K562 (cell line): ENCODE data around the gene TMEM135. TPM values are rescaled to one million over a fixed set of nuclear protein-coding genes. Genes with fewer than 3 reads are reported as not detected.

Source experiments
- EP400 ChIP-seq: fragments of 450-650 bp; IDR thresholded peaks from 2 replicates; pipeline ENCODE4 v1.6.1; 2017; ENCODE audit warnings: antibody characterized with exemption, mild to moderate bottlenecking, moderate library complexity
- ETV6 ChIP-seq, 3 experiments: fragments of 150-350 bp in 1 of 3; sonication (generic) in 1 of 3; formaldehyde crosslinking in 1 of 3; IDR thresholded peaks; 2 replicates each; pipeline versions ENCODE4 v1.6.1 to v1.8.0; 2014 to 2022; ENCODE audit warnings: borderline replicate concordance in 2 of 3, low read depth in 2 of 3, antibody characterized with exemption in 1 of 3, low read length in 1 of 3, mild to moderate bottlenecking in 1 of 3, missing genetic modification reagents in 1 of 3
- FOXA3 ChIP-seq, 2 experiments: fragments of 450-650 bp in 1 of 2; sonication (generic) in 1 of 2; formaldehyde crosslinking; IDR thresholded peaks in 1 of 2; conservative IDR thresholded peaks in 1 of 2; 2 replicates each; pipeline versions ENCODE4 v1.4.0 to v1.8.0; 2020 to 2022; ENCODE audit warnings: mild to moderate bottlenecking in 2 of 2, missing genetic modification reagents in 1 of 2
- MEIS2 ChIP-seq: fragments of 450-650 bp; IDR thresholded peaks from 2 replicates; pipeline ENCODE4 v1.6.1; 2014; ENCODE audit warnings: mild to moderate bottlenecking; ENCODE audit not compliant: partially characterized antibody
- MYNN ChIP-seq, 2 experiments: sonication (generic); formaldehyde crosslinking in 1 of 2; IDR thresholded peaks; 2 replicates each; pipeline versions ENCODE4 v1.5.0 to v1.6.1; 2016 to 2020; ENCODE audit warnings: antibody characterized with exemption in 1 of 2, missing genetic modification reagents in 1 of 2
- NCOA4 ChIP-seq: fragments of 450-650 bp; IDR thresholded peaks from 2 replicates; pipeline ENCODE4 v1.6.1; 2018; ENCODE audit warnings: mild to moderate bottlenecking; ENCODE audit not compliant: partially characterized antibody
- PRDM10 ChIP-seq: fragments of 450-650 bp; IDR thresholded peaks from 2 replicates; pipeline ENCODE4 v1.6.1; 2018; ENCODE audit not compliant: partially characterized antibody
- RBM15 ChIP-seq: fragments of 200-400 bp; formaldehyde crosslinking; IDR thresholded peaks from 2 replicates; pipeline ENCODE4 v1.6.1; 2018; ENCODE audit warnings: mild to moderate bottlenecking, low read length, moderate library complexity; ENCODE audit not compliant: insufficient read depth
- TFE3 ChIP-seq: fragments of 450-650 bp; formaldehyde crosslinking; IDR thresholded peaks from 2 replicates; pipeline ENCODE4 v1.4.0; 2020; ENCODE audit warnings: mild to moderate bottlenecking, mixed read lengths
- UBTF ChIP-seq, 2 experiments: IDR thresholded peaks; 2 replicates each; pipeline ENCODE4 v1.6.1; 2012; ENCODE audit warnings: improper control_type of control experiment in 2 of 2, low read depth in 2 of 2, low read length in 2 of 2, borderline replicate concordance in 1 of 2
- ZNF217 ChIP-seq: sonication (generic); formaldehyde crosslinking; IDR thresholded peaks from 2 replicates; pipeline ENCODE4 v1.8.0; 2022; ENCODE audit warnings: mild to moderate bottlenecking, missing genetic modification reagents
- ZNF592 ChIP-seq: fragments of 450-650 bp; IDR thresholded peaks from 2 replicates; pipeline ENCODE4 v1.6.1; 2017; ENCODE audit warnings: antibody characterized with exemption, mild to moderate bottlenecking
- polyA plus RNA-seq, 8 experiments: library from polyadenylated mRNA; depleted of rRNA in 4 of 8; stranded (reverse) in 5 of 8; unstranded in 3 of 8; fragments of >200 nt; fragmentation: Nextera tagmentation in 2 of 8; fragmentation: Illumina TruSeq in 1 of 8; extraction: Ambion mirVana in 2 of 8; extraction: Trizol in 1 of 8; gene quantifications; 2 replicates each; pipeline versions ENCODE4 v1.2.1 to v1.2.3, GENCODE V29; 2011 to 2014; ENCODE audit warnings: inconsistent platforms in 1 of 8, missing spikeins in 1 of 8
- total RNA-seq, 7 experiments: library from RNA; depleted of rRNA in 6 of 7; stranded (reverse); fragments of >200 nt in 6 of 7; fragmentation: Illumina TruSeq in 2 of 7; extraction: Trizol in 2 of 7; gene quantifications; 2 replicates each; pipeline versions ENCODE4 v1.2.1 to v1.2.3, GENCODE V29; 2011 to 2021; ENCODE audit warnings: low replicate concordance in 1 of 7

TMEM135 gene
- total and polyA plus RNA-seq, 9 of the 15 experiments (the other 6 are each of a cell fraction or from before 2014, with no cell fraction given): 17.3 to 53.6 (median 24.9) TPM

GRCh38 chr11:87352759-87353707 lies 315.3 kb downstream of the TMEM135 start (continued):
- TF ChIP-seq UBTF (IDR thresholded peaks at IDR 0.05; ENCODE audit: borderline replicate concordance in 1 of 2, low read depth in 2 of 2, low read length in 2 of 2) (no peak), ETV6 (IDR thresholded peaks at IDR 0.05; ENCODE audit: borderline replicate concordance in 1 of 2, low read depth in 2 of 2, low read length in 1 of 2) (no peak), ETV6 (CRISPR knock-in tag; IDR thresholded peaks at IDR 0.05; ENCODE audit: borderline replicate concordance) (no peak), ZNF217 (no peak), ZNF592 (no peak), PRDM10 (no peak), EP400 (no peak), TFE3 (CRISPR knock-in tag) (no peak), MYNN (IDR thresholded peaks at IDR 0.05) (no peak), MYNN (CRISPR knock-in tag; IDR thresholded peaks at IDR 0.05) (no peak), FOXA3 (CRISPR knock-in tag; conservative IDR thresholded peaks at IDR 0.05 in 1 of 2, IDR thresholded peaks at IDR 0.05 in 1 of 2) (no peak), RBM15 (no peak), MEIS2 (no peak), NCOA4 (no peak)
